Activated CD4-positive, CD25-positive, alpha-beta regulatory T cell treated with anti-CD3 and anti-CD28 coated beads, Interleukin-2, amount 50 U/mL, for 24 hours (primary cell): ENCODE data around the gene ITPR1.

Source experiments
- ATAC-seq, 2 donors: fragments of 150-1000 bp; cut with Tn5 transposase; one replicate each; pipeline ENCODE4 v1.10.0; 2021; ENCODE audit warnings: mild to moderate bottlenecking in 1 of 2, moderate library complexity in 1 of 2

ITPR1 gene

DNA sequence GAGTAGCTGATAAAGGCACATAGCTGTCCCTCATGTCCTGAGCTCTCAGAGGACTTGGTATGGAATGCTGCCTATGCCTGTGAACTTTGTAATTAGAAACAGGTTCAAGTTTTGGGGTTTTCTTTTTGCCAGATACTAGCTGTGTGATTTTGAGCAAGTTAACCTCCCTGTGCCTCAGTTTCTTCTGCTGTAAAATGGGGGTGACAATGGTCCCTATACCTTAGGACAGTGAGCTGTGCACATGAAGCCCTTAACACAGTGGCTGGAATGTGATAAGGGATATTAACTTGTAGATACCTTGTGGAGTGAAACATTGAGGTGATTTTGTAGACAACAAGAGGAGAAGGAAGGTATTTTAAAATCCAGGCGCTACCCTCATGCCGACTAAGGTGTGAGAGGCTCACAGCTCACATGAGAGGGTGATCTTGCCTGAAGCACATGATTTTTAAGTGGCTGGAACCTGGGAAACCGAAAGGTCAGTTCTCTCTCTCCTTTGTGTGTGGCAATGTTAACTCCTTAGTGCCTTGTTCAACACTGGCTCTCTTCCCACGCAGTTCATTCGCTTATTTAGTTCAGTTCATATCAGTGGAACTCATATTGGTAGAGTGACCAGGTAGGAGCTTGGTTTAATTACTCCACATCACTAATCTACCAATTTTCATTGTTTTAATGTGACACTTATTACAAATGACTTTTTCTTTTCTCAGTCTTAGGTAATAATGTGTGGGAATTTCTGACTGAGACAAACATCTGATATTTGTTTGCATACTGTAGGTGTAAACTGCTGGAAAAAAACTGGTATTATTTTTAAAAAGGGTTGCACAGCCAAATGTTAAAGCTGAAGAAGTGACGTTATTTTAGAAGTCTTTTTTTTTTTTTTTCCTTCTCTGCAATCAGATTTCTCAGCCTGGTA, 236.2 kb downstream of the ITPR1 start:
- no peak for ATAC-seq

DNA sequence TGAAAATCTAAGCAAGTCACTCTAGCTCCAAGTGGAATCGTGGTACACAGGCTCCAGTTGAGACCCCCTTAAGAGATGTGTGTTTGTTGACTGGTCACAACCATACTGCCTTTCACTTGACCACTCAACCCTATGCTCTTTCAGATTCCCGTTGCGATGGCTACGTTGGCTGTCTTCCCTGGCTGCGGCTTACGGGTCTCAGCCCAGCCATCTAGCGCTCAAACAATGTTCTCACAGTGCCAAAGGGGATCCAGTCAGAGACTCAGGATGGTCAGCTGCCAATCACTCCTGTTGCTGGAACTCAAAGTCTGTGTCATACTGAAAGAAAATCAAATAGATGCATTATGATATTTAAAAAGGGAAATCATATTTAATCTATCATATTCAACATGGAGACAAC, 237.6 kb downstream of the ITPR1 start:
- ATAC-seq, result no peak

DNA sequence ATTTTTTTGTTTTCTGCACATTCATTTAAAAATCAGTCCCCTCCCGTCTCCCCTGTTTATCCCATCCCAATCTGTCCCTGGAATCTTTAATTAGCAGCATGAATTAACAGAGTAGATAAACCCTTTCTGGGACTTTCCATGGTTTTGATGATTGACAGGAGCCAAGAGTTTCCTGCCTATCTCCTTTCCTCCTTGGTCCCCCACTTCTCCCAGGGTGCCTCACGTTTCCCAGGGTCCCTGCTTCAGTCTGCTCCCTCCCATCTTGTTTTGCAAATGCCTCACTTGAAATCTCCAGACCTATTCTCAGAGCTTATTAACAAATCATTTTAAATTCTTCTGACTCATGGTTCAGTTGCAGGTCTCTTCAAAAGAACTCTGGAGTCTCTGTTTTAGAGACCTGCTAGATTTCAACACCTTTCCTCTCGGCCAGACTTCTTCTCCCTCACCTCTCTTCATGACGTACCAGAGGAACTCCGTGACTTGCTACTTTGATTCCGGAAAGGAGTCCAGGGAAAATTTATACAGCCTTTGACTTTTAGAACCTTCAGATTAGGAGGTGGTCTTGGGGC, 238.5 kb downstream of the ITPR1 start:
- no peak for ATAC-seq

DNA sequence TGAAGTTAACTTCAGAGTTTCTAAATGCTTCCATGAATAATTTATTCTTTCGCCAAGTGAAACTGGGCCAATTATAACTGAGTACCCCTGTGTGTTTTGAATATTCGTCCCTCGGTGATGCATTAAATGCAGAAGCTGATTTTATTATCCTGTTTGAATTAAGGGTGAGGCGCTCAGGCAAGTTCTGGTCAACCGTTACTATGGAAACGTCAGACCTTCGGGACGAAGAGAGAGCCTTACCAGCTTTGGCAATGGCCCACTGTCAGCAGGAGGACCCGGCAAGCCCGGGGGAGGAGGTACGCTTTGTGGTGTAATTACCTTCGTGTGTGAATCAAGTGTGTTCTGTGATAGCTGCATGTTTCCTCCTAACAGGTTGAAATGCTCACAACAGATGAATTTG, 239.8 kb downstream of the ITPR1 start:
- no peak for ATAC-seq

DNA sequence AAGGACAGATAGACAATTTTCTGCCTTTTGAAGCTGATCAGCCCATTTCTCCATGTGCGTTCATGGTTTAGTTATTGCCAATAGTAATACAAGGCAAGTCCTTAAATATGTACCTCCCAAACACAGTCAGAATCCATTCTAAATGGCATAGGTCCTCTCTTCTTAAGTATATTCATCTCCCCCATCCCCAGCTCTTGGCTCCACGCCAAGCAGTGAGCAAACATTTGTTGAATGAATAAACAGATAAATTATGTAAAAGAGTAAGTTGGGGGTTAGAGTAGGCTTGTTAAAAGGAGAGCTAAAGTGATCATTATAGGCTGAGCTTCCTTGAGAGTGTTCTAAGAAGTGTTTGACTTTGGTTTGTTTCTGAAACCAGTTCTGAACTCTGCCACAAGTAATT, 241.3 kb downstream of the ITPR1 start:
- no peak for ATAC-seq

DNA sequence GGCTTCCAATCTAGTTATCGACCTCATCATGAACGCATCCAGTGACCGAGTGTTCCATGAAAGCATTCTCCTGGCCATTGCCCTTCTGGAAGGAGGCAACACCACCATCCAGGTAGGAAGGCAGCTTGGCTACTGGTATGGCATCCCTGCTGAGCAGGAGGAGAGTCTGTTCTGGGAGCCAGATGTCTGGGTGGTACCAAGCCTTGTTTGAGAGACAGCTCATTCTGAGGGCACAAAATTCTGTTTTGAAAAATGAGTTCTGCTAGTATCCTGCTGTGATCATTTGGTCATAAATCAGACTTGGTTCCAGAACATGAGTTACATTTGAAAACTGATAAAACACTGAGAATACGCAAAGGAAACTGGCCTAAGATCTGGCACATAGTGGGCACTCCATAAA, 242.1 kb downstream of the ITPR1 start:
- ATAC-seq, result no peak

DNA sequence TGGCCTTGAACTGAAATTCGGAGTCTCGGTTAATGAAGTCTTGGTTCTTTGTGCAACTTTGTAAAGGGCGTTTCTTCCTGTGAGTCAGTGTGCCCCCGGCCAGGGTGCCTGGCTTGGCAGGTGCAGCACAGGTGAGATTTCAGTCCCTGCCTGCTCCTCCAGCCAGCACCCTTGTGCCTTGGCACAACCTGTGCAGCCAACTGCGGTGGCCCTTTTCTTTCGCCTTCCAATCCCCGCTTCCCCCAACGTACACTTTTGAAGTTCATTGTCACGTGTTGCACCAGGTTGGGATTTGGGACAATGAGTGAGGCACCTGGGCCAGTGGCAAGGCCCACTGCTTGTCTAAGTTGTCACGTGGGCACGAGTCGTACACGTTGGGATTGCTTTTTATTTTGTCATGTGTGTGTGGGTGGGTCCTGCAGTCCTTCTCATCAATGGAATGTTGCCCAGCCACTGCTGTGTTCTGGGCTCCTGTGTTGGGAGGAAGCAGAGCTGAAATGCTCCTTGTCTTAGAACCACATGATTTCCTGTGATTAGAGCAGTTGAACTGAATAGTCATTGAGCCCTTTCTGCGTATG, 243.2 kb downstream of the ITPR1 start:
- no peak for ATAC-seq

DNA sequence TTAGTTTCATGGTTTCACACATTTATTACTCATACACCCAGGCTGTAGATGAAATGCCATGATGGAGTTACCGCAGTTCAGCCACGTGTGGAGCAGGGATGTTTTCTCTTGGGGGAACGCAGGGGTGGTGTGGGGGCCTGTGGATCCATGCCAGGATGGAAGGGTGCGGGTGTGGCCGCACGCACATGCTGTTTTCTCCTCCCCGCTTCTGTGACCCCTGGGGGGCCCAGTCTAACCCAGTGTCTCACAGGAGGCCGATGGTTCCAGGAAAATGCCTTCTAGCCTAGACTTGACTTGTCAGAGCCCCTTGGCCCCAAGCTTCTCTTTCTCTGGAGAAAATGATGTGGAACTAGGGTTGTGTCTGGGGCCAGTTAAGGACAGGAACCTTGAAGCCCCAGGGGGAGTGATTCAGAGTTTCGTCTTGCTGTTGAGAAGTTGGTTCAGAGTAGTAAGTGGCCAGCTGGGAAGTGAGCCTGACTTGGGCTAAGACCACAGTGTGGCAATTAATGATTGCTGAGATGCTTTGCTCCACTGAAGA, 245.7 kb downstream of the ITPR1 start:
- peak in 1 of 2 donors; percentile 37 for ATAC-seq

DNA sequence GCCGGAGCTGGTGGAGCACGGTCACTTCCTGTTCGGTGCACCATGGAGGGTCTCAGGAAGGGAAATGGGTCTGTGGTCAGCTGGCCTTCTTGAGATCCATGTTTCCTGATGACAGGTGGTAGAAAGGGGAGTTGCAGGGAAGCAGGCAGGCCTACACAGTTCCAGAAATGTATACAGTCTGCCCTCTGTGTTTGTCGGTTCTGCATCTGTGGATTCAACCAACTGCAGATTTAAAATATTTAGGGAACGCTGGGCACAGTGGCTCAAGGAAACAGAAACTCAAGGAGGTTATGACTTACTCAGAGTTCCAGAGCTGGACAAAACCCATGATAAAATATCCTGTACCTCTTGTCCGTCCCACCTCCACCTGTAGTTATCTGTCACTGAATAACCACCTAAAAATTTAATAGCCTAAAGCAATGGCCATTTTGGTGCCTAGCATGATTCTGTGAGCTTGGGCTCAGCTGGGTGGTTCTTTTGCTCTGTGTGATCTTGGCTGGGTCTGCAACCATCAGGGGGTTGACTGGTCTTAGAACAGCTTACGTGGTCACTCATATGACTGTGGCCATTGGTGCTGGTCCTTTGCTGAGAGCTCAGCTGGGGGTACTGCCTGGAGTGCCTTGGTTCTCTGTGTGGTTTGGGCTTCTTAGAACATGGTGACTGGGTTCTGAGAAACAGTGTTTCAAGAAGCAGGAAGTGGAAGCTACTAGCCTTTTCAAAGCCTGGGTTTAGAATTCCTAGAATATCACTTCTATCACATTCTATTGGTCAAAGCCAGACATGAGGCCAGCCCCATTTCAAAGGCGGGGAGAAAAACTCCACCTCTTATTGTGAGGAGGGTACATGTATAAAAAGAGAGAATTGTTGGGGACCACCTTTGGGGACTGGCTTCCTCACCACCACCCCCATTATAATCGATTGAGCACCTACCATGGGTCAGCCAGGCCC, 246.4 kb downstream of the ITPR1 start:
- peak; percentile 49 to 51 for ATAC-seq

DNA sequence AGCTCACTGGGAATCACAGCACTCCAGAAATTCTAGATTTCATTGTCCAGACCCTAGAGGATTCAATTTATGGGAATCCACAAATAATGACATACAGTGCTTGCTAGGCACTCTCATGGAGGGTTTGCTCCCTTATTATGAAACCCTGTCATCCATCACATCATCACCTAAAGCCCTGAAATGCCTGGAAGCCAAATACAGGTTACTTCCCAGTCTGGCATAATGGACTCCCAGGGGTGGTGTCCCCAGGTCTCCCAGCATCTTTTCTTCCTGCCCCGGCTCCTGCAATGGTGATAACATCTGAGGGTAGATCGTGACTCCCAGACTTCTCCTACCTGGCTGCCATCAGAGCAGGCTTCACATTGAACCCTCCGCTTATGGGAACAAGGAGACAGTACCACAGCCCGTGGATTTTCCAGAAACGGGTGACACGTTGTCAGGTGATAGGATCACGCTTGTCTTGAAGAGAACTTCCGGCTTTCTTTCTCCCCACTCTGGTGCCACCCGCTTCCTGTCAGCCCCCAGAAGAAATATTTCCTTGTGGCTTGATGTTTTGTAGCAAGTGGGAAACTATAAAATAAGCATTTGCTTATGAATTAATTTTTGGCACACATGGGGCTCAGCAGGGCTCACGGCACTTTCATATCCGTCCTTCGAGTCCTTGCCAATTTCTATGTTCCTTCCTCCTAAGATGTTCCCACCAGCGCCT, 247.4 kb downstream of the ITPR1 start:
- ATAC-seq, result no peak

DNA sequence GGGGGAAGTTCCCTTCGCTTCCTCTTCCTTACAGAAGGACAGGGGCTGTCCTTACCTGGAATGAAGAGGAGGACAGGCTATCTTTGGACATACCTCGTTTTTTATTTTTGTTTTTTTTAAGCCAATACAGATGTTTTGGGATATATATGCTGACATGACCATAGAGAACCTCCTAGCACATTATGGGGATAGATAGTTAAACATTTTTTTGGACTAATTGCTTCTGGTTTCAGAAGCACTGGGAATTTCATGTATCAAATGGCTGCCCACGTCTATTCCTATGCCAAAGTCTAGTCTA, 247.9 kb downstream of the ITPR1 start:
- ATAC-seq, result no peak

DNA sequence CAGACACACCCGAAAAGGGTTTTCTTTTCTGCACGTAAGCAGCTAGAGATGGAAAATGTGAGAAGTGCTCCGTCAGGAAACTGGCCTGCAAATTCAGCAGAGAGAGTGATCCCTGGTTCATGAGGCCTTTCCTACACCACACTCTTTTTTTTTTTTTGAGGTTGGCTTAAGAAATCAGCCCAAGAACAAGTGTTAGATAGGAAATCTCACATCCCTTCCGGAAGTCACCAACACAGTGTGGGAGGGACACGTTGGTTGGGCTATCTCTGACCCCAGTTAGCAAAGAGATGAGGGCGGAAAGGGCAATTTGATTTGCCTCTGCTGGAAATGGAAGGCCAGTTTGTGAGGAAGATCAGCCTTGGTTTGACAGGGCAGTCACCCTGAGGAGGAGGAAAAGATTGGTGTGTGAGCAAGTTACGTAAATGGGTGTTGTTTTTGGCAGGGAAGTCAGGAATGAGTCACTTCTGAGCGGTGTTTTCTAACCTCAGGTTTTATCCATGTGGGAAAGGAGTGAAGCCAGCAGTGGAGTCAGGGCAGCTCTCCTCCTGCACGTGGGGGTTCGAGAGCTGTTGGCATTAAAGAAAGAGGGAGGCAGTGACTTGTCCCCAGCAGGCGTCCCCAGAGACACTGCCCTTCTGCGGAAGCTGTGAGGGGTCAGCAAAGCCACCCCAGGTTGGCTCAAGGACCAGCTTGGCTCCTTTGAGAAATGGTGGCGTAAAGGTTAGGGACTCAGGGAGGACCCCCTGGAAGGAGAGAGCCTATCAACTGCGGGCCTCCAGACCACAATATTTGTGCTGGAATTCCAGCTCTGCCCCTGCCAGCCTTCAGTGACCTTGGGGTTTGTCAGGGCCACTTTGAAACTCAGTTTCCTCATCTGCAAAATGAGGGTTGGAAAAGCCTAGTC, 248.5 kb downstream of the ITPR1 start:
- ATAC-seq, result peak in 1 of 2 donors; percentile 21

DNA sequence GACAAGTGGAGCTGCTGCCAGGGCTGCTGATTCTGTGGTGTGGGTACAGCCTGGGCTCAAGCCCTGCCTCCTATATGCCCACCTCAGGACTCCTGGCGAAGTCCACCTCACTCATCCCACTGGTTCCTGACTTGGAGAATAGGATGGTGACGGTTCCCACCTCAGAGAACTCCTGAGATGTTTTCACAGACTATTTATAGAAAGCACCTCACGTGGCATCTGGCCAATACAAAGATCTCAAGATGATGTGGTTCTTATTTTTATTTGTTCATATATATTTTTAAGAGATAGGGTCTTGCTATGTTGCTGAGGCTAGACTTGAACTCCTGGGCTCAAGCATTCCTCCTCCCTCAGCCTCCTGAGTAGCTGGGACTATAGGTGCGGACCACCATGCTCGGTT, 249.2 kb downstream of the ITPR1 start:
- ATAC-seq, result no peak

DNA sequence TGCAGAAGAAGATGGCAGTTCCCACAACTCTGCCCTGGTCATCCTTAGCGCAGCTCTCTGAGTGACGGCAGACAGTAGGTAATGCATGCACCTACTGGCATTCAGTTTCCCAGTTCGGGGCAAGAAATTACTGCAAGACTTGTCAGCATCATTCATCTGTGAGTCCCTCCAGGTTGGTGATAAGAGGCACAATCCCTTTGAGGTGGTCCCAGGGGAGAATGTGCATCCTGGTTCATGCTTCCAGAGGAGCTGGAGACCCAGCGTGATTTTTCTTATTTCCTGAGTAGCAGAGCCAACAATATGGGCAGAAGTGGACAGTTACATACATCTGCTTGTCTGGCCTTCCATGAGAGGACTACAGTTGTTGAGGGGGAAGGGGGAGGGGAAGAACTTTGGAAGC, 250.2 kb downstream of the ITPR1 start:
- ATAC-seq, result no peak

DNA sequence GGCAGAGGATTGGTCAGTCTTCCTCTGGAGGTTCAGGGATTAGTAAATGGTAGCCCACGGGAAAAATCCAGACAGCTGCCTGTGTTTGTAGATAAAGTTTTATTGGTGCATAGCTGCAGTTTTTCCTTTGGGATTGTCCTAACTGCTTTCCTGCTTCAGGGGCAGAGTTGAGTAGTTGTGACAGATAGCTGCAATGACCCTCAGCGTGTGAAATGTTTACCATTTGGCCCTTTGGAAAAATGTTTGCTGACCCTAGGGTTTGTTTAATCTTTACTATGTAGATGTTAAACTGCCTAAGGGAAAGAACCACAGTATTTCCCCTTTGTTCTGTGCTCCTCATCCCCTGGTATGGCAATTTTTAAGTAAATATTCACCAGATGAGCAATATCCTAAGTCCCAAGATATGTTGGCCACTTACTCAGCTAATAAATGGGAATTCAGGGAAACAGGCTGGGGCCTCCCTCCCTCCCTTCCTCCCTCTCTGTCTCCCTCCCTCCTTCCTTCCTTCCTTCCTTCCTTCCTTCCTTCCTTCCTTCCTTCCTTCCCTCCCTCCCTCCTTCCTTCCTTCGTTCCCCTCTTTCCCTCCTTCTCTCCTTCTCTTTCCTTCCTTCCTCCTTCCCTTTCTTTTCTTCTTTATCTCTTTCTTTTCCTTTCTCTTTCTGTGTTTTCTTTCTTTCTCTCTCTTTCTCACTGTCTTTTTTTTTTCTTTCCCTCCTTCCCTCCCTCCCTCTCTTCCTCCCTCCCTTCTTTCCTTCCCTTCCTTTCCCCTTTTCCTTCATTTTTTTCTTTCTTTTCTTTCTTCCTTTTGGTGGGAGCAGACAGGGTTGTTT, 251.5 kb downstream of the ITPR1 start:
- no peak for ATAC-seq

DNA sequence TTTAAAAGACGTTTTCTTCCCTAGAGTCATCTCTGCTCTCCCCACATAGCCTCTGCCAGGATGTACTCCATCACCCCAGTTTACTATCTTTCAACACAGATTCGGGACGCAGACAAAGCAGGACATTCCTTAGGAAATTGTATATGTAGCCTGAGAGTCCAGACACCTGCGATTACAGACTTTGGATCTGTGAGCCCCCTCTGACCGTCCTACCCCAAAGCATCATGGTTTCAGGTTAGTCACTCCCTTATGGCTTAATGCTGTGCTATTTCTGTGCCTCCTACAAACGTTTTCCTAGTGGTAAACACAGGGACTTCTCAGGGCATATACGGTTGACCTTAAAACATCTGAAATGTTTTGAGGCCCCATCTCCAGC, 252.1 kb downstream of the ITPR1 start:
- no peak for ATAC-seq

DNA sequence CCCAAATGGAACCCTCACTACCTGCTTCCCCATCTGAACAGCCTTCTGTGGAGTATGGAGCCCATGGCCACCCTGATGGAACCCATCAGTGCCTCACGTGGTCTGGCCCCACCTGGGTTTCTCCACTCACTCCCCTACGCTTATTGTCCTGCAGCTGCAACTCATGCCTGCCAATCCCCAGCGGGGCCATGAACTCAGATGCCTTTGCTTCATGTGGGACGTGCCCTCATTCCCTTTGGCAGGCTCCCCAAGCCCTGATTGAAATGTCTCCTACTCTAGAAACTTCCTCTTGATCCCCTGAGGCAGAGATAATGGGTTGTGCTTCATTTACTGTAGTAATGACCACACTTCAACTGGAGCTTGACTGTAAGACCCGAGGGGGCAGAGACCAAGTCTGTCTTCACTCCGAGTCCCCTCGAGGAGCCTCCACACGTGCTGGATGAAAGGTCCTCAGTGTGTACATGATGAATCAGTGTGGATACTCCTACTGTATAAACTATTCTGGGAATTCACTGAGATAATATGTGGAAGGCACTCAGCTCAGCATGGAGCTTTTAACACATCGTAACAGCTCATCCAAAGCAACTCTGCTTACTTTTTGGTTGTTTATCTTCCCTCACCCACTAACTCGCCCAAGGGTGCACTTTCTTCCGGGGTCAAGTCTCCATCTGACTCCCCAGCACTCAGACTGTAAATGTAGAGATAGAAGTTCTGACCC, 253.3 kb downstream of the ITPR1 start:
- no peak for ATAC-seq

DNA sequence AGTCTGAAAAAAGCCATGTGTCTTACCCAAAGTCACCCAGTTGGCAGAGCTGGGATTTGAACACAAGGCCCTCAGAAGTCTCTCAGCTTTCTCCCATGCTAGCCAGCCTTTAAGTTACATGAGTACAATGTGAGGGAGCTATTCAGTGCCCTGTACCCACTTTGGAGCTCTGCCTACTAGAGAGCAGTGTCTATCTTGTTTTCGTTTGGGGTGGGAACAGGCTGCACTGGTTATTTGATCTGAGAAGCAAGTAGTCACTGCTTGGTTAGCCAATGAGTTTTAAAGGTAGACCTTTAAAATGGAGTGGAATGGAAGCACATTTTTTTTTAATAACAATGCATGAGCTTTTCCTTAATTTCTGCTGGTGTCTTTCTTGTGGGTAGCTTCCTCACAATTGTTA, 255.0 kb downstream of the ITPR1 start:
- ATAC-seq, result no peak

DNA sequence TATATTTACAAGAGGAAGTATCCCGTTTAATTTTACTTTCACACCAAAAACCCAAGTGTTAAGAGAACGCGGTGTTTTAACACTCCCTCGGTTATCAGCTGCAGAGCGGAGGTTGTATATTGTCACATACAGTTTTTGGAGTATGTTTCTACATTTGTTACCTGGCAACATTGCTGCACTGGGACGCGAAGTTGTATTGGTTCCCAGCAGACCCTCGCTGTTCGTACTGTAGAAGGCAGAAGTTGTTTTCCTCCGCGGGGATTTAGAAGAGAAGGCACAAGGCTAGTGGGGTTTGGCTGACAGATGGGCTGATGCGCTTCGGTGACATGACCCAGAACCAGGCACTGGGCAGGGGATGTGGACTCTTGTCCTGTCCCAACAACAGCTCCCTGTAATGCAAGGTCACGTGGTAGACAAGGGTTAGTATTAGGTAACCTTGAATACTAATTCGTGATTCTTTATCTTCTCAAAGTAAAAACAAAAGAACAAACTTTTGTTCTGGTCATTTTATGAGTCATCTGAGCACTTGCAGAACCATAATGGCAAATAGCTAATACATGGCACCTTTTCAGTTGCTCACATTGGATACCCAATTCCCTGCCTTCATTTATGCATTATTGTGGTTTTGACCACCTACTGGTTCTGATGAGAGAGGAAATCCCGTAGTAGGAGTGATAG, 255.7 kb downstream of the ITPR1 start:
- peak in 1 of 2 donors; percentile 28 for ATAC-seq
